Central memory CD4-positive, alpha-beta T cell (primary cell): ENCODE results near the gene ABCA1.

Experiments
- DNase-seq: peaks from one replicate; pipeline ENCODE4 v3.0.0; 2022

Gene ABCA1

DNA sequence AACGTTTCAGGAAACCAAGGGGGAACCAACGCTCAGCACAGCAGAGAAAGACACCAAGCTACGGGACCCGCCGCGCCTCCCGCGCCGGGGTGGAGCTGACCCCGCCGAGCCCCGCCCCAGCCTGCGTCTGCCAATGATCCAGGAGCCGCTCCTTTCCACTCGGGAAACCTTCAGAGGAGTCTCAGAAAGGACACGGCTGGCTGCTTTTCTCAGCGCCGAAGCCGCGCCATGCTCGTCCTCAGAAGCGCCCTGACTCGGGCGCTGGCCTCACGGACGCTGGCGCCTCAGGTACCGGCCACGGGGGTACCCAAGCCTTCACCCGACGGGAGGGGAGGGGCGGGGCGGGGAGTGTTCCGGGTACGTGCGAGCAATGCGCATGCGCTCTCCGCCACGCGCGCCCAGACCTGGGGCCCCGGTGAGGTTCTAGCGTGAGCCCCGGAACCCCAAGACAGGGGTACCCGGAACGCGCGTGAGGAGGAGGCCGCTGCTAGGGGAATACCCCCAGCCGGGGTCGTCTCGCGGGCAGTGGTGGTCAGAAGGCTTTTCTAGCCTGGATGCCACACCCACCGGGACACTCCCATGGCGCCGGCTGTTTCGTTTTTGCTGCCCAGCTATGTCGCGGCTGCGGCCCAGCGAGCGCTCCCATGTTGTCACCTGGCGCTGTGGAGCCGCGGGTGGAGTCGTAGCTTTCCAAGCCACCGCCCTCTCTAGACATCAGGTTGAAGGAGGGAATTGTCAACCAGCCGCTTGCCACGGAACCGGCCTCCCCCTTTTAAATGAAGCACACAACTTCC is 180.2 kb downstream of the ABCA1 start, which contains the start of gene NIPSNAP3A:
Gene NIPSNAP3A, plus strand, starts transcription at position 119 of the 794 bp plus-strand sequence. Its CDS starts 110 bp downstream, at position 229.
- DNase-seq: peak; percentile 87

DNA sequence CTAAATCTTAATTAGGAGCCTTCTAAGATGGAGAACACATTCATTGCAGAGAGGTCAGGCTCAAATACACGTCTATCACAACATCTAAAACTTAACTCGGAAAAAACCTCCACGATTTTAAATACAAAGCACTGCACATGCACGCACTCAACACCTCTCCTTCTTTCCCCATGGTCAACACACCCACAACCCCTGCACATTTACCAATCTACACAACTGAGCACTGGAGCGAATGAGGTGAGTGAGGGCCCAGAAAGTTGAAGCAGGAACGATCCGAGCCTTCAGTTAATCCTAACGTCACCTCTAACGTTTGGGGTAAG is 180.8 kb downstream of the ABCA1 start:
- no peak for DNase-seq

DNA sequence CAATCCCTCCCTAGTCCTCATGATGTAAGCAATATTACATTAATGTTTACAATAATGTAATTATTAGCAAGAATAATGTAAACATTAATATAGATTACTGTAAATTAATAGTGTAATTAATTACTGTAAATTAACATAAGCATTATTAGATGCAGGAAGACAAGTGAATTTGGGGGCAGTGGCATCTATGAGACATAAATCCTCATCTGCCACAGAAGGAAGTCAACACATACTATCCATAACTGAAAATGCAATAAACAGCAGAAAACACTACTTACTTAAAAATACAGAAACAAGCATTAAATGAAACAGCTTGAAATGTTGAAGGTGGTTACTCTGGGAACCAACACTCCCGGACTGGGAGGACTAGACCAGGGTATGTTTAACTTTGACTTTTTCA is 181.2 kb downstream of the ABCA1 start:
- DNase-seq: no peak

DNA sequence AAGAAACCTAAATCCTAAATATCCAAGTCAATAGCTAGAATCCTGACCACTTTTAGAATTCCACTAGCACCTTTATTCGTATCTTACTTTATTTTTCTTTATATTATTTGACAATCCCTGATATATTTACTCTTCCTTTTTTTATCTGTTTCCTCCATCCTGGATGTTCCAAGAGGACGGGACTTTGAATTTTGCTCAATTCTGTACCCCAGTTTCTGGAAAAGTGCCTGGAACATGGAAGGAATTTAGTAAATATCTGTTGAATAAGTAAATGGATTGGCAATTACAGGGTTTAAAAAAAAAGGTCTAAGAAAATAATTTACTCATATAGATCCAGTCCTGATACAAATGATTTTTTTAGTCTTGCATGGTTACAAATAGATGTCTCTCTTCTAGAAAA is 181.7 kb downstream of the ABCA1 start:
- no peak for DNase-seq

DNA sequence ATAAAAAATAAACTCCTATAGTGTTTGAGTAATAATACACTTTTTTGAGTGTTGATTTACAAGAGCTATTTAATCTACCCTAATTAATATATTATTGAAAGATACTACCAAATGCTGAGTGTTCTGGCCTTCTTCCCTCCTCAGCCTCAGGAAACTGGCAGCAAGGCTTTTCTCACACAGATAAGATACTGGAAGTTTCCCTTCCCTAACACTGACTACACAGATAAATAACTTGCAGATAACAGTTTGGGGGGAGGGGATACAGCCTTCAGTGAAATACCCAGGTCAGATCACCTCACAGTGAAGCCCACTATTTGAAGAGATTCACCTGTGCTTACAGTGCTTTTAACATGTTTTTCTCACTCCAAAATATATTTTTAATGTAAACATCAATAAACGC is 182.1 kb downstream of the ABCA1 start:
- no peak for DNase-seq

DNA sequence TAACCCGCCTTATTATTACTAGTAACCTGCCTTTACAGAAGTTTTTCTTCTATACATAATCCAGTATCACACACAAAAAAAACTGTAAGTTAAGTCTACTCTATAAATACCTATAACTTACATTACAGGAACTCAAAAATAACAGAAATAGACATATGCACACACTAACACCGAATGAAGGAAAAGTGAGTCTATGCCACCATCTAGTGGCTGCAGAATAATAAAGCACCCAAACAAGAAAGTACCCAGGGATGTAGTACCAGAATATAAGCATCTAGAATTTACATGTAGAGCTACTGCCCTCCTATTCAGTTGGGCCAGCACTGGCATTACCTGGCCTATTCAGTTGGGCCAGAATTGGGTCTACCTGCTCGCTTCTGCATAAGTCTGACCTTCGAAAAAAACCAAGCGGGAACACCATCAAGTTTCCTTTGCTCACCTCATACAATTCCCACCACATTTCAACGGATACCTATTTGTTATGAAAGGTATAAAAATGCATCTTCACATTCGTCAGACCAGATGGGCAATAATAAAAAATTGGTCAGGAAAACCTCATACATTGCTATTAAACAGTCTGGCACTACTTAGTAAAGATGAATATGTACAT is 184.5 kb downstream of the ABCA1 start:
- DNase-seq: peak; percentile 65

DNA sequence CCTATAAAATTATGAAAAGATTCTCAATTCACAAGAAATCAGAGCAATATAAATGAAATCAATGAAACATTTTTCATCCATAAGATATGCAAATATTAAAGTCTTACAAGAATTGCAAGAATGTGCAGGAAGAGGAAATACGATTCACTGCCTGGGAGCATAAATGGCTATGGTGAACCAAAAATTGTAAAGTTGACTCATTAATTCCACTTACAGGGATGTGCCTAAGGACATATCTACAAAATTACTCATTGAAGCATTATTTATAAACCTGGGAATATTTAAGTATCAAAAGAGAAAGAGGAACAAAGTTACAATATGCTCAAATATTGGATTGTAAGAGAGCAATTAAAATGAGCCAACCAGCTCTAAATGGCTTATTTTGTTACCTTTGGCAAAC is 187.3 kb downstream of the ABCA1 start:
- DNase-seq: no peak

DNA sequence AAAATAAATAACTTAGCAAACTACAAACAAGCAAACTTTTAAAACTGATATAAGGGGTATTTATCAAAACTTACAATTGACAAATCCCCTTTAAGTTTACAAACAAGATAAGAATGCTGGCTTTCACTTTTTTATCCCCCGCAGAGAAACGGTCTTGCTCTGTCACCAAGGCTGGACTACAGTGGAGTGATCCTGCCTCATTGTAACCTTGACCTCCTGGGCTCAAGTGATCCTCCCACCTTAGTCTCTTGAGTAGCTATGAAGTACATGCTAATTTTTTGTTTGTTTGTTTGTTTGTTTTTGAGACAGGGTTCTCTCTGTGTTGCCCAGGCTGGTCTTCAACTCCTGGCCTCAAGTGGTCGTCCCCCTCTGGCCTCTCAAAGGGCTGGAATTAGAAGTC is 189.5 kb downstream of the ABCA1 start:
- DNase-seq: no peak
